ENCODE data around the gene TINCR. TPM values are rescaled to one million over a fixed set of nuclear protein-coding genes. Genes with fewer than 3 reads are reported as not detected.

The TINCR gene
- total RNA-seq, 1 experiment from 2014 or later: 2.3 TPM

DNA sequence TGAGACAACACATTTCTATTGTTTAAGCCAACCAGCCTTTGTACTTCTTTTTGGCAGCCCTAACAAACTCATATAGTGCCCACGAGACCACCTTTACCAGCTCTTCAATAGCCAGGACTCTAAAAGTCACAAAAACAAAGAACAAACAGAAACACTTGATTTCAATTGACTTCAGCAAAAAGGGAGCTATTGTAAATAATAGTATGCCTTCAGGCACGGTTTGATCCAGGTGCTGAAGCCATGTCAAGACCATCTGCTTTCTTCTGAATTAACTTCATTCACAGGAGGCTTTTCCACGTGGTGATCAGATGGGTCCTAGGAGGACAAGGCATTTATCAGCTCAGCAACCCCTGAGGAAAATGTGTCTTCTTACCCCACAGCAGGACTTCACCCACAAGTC, 53.8 kb downstream of the TINCR start:
- TF ChIP-seq SIN3A (IDR thresholded peaks at IDR 0.05; ENCODE audit: borderline replicate concordance, insufficient read depth, low read depth, low read length) (no peak), TCF7L2 (IDR thresholded peaks at IDR 0.05; ENCODE audit: low read depth, low read length) (no peak), CTCF (IDR thresholded peaks at IDR 0.05) (no peak), POLR2AphosphoS5 (IDR thresholded peaks at IDR 0.05; ENCODE audit: low read depth, low read length) (no peak)
- TF ChIP-seq, protein P1, sequence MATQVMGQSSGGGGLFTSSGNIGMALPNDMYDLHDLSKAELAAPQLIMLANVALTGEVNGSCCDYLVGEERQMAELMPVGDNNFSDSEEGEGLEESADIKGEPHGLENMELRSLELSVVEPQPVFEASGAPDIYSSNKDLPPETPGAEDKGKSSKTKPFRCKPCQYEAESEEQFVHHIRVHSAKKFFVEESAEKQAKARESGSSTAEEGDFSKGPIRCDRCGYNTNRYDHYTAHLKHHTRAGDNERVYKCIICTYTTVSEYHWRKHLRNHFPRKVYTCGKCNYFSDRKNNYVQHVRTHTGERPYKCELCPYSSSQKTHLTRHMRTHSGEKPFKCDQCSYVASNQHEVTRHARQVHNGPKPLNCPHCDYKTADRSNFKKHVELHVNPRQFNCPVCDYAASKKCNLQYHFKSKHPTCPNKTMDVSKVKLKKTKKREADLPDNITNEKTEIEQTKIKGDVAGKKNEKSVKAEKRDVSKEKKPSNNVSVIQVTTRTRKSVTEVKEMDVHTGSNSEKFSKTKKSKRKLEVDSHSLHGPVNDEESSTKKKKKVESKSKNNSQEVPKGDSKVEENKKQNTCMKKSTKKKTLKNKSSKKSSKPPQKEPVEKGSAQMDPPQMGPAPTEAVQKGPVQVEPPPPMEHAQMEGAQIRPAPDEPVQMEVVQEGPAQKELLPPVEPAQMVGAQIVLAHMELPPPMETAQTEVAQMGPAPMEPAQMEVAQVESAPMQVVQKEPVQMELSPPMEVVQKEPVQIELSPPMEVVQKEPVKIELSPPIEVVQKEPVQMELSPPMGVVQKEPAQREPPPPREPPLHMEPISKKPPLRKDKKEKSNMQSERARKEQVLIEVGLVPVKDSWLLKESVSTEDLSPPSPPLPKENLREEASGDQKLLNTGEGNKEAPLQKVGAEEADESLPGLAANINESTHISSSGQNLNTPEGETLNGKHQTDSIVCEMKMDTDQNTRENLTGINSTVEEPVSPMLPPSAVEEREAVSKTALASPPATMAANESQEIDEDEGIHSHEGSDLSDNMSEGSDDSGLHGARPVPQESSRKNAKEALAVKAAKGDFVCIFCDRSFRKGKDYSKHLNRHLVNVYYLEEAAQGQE (IDR thresholded peaks at IDR 0.05; ENCODE audit: insufficient read depth in 1 of 2, low read depth in 2 of 2, low read length in 1 of 2): no peak
- ATAC-seq: no peak
- CTCF ChIA-PET: no interaction called here

GRCh38 chr19:5512715-5513114, 55.0 kb downstream of the TINCR start:
- in situ Hi-C loops (cut with HindIII; ENCODE audit: low pct_unique_long_range_greater_than_20kb, low sequenced_read_pairs) (no loop called here), intact Hi-C loops (cut with micrococcal nuclease; ENCODE audit: unreplicated experiment) (no loop called here)
- no TSS peak for BruUV-seq (replicated peaks)
- no peaks in the 10 kb centered on the region for H3K9me3 ChIP-seq (ENCODE audit: control insufficient read depth, insufficient read depth, low read depth, low read length)
- no peak overlapping the region for H3K4me3 ChIP-seq (ENCODE audit: low read depth in 2 of 2, low read length in 2 of 2)
- DNase-seq (ENCODE audit: low read depth, low spot score): no peak
- TF ChIP-seq, protein P1 (IDR thresholded peaks at IDR 0.05; ENCODE audit: insufficient read depth in 1 of 2, low read depth in 2 of 2, low read length in 1 of 2): no peak
- TF ChIP-seq POLR2AphosphoS5 (IDR thresholded peaks at IDR 0.05; ENCODE audit: low read depth, low read length) (no peak), TCF7L2 (IDR thresholded peaks at IDR 0.05; ENCODE audit: low read depth, low read length) (no peak), CTCF (IDR thresholded peaks at IDR 0.05) (no peak), SIN3A (IDR thresholded peaks at IDR 0.05; ENCODE audit: borderline replicate concordance, insufficient read depth, low read depth, low read length) (no peak)
- ChIA-PET POLR2A (no interaction called here), CTCF (no interaction called here)
- no peak overlapping the region for H3K27ac ChIP-seq (ENCODE audit: low read length)
- no peak for ATAC-seq
- no peaks in the 10 kb centered on the region for H3K4me1 ChIP-seq (ENCODE audit: control insufficient read depth, insufficient read depth, low read length)
- no peaks in the 10 kb centered on the region for H3K27me3 ChIP-seq (ENCODE audit: control insufficient read depth, insufficient read depth, low read length)
- H3K36me3 ChIP-seq (ENCODE audit: control insufficient read depth, insufficient read depth, low read length): no peaks in the 10 kb centered on the region

More for the DNA sequence above, 53.8 kb downstream of the TINCR start:
- H3K9me3 ChIP-seq (ENCODE audit: control insufficient read depth, insufficient read depth, low read depth, low read length): no peaks in the 10 kb centered on the region
- no peaks in the 10 kb centered on the region for H3K27me3 ChIP-seq (ENCODE audit: control insufficient read depth, insufficient read depth, low read length)
- no peak overlapping the region for H3K4me3 ChIP-seq (ENCODE audit: low read depth in 2 of 2, low read length in 2 of 2)
- POLR2A ChIA-PET: no interaction called here
- no peak for DNase-seq (ENCODE audit: low read depth, low spot score)
- in situ Hi-C loops (cut with HindIII; ENCODE audit: low pct_unique_long_range_greater_than_20kb, low sequenced_read_pairs) (no loop called here), intact Hi-C loops (cut with micrococcal nuclease; ENCODE audit: unreplicated experiment) (no loop called here)
- no peak overlapping the region for H3K27ac ChIP-seq (ENCODE audit: low read length)
- BruUV-seq (replicated peaks): no TSS peak
- no peaks in the 10 kb centered on the region for H3K36me3 ChIP-seq (ENCODE audit: control insufficient read depth, insufficient read depth, low read length)
- H3K4me1 ChIP-seq (ENCODE audit: control insufficient read depth, insufficient read depth, low read length): no peaks in the 10 kb centered on the region

Other genes with a start within 250 kb of the TINCR start
- gene PTPRS, start 227.1 kb downstream of the TINCR start, total RNA-seq (2021; ENCODE audit: unreplicated experiment): 85.4 TPM
- not detected for gene ZNRF4, start 112.5 kb downstream of the TINCR start, total RNA-seq (2021; ENCODE audit: unreplicated experiment)
- 83.5 TPM for gene SAFB2, start 54.8 kb upstream of the TINCR start, total RNA-seq (2021; ENCODE audit: unreplicated experiment)
- gene SAFB, start 55.1 kb upstream of the TINCR start, total RNA-seq (2021; ENCODE audit: unreplicated experiment): 83.0 TPM
- 93.5 TPM for gene MICOS13, start 112.6 kb upstream of the TINCR start, total RNA-seq (2021; ENCODE audit: unreplicated experiment)
- 6.0 TPM for gene HSD11B1L, start 113.1 kb upstream of the TINCR start, total RNA-seq (2021; ENCODE audit: unreplicated experiment)
- 465 TPM for gene RPL36, start 122.3 kb upstream of the TINCR start, total RNA-seq (2021; ENCODE audit: unreplicated experiment)
- gene LONP1, start 152.2 kb upstream of the TINCR start, total RNA-seq (2021; ENCODE audit: unreplicated experiment): 93.0 TPM
- gene CATSPERD, start 152.7 kb upstream of the TINCR start, total RNA-seq (2021; ENCODE audit: unreplicated experiment): 0.08 TPM
- 5.9 TPM for gene PRR22, start 216.8 kb upstream of the TINCR start, total RNA-seq (2021; ENCODE audit: unreplicated experiment)
- gene DUS3L, start 223.2 kb upstream of the TINCR start, total RNA-seq (2021; ENCODE audit: unreplicated experiment): 39.6 TPM
- gene NRTN, start 237.1 kb upstream of the TINCR start, total RNA-seq (2021; ENCODE audit: unreplicated experiment): 0.80 TPM